B cell (primary cell): ENCODE data around the gene ACIN1. TPM values are rescaled to one million over a fixed set of nuclear protein-coding genes. Genes with fewer than 3 reads are reported as not detected.
"Not testable (repeated sequence)": the region's sequence is repeated elsewhere in the genome, so short reads cannot be mapped to it uniquely, and the experiment has no call there.

Experiments used
- ATAC-seq: fragments of 200-7000 bp; cut with Tn5 transposase; one replicate; pipeline ENCODE4 v1.10.0; 2021; ENCODE audit warnings: low read depth, mild to moderate bottlenecking, moderate number of reproducible peaks, moderate library complexity
- CTCF ChIA-PET: fragments of 350-600 bp; sonication (Branson Sonifier 250); formaldehyde crosslinking; loops from one replicate; lab custom pipeline; 2021; ENCODE audit warnings: antibody characterized with exemption, inconsistent platforms; lab: Charles Lee
- POLR2A ChIA-PET: fragments of 350-600 bp; sonication (Branson Sonifier 250); formaldehyde crosslinking; loops from one replicate; lab custom pipeline; 2021; ENCODE audit warnings: antibody characterized with exemption; lab: Charles Lee
- DNase-seq: peaks from one replicate; pipeline ENCODE4 v3.0.0; 2013
- H2AFZ ChIP-seq: 2 replicates; pipeline ENCODE4 v1.6.1; 2012; ENCODE audit warnings: mild to moderate bottlenecking, low read depth, low read length; ENCODE audit not compliant: insufficient read depth, poor library complexity, severe bottlenecking
- H3K27ac ChIP-seq, 2 donors: 1 replicate in 1 of 2; 2 replicates in 1 of 2; pipeline ENCODE4 v1.5.1; 2012 to 2013; ENCODE audit warnings: low read length in 2 of 2, mild to moderate bottlenecking in 2 of 2, moderate library complexity in 1 of 2
- H3K27me3 ChIP-seq, 4 experiments: fragments of 200-600 bp in 1 of 4; sonication (generic) in 1 of 4; replicated peaks in 1 of 4; 1 replicate in 2 of 4; 2 replicates in 2 of 4; pipeline versions ENCODE4 v1.6.1 to v1.7.0; 2013 to 2016; ENCODE audit warnings: low read length in 3 of 4, mild to moderate bottlenecking in 2 of 4, mixed read lengths in 1 of 4, moderate library complexity in 1 of 4; ENCODE audit not compliant: insufficient read depth in 4 of 4, control insufficient read depth in 3 of 4; ENCODE audit errors: control extremely low read depth in 1 of 4
- H3K36me3 ChIP-seq, 2 experiments: replicated peaks in 1 of 2; 1 replicate in 1 of 2; 2 replicates in 1 of 2; pipeline versions ENCODE4 v1.6.1 to v1.7.1; 2013; ENCODE audit warnings: low read length in 1 of 2; ENCODE audit not compliant: insufficient read depth in 2 of 2, control insufficient read depth in 1 of 2; ENCODE audit errors: control extremely low read depth in 1 of 2, extremely low read depth in 1 of 2
- H3K4me1 ChIP-seq, 2 donors: fragments of 200-600 bp in 1 of 2; sonication (generic) in 1 of 2; 1 replicate in 1 of 2; 2 replicates in 1 of 2; pipeline versions ENCODE4 v1.5.1 to v1.6.1; 2013 to 2017; ENCODE audit warnings: low read length in 2 of 2; ENCODE audit not compliant: control insufficient read depth in 2 of 2, insufficient read depth in 2 of 2
- H3K4me2 ChIP-seq: replicated peaks from 2 replicates; pipeline ENCODE3; 2012; ENCODE audit warnings: mild to moderate bottlenecking, low read depth, low read length; ENCODE audit not compliant: poor library complexity, severe bottlenecking
- H3K4me3 ChIP-seq, 5 experiments: fragments of 200-600 bp in 1 of 5; sonication (generic) in 1 of 5; 1 replicate in 3 of 5; 2 replicates in 2 of 5; pipeline versions ENCODE4 v1.5.1 to v1.7.0; 2011 to 2016; ENCODE audit warnings: low read length in 4 of 5, mild to moderate bottlenecking in 4 of 5, low read depth in 2 of 5, control low read depth in 1 of 5, moderate library complexity in 1 of 5; ENCODE audit not compliant: insufficient read depth in 1 of 5; ENCODE audit errors: control extremely low read depth in 1 of 5, extremely low read depth in 1 of 5
- H3K79me2 ChIP-seq: fragments of 200-600 bp; sonication (generic); one replicate; pipeline ENCODE4 v1.6.0; 2016; ENCODE audit warnings: low read length; ENCODE audit not compliant: control insufficient read depth, insufficient read depth
- H3K9ac ChIP-seq: fragments of 200-600 bp; sonication (generic); 2 replicates; pipeline ENCODE4 v1.6.1; 2017; ENCODE audit warnings: mild to moderate bottlenecking, low read length, moderate library complexity
- H3K9me3 ChIP-seq, 3 donors: one replicate each; pipeline versions ENCODE4 v1.6.1 to v1.7.1; 2013; ENCODE audit warnings: low read length in 2 of 3; ENCODE audit not compliant: control insufficient read depth in 2 of 3, insufficient read depth in 1 of 3; ENCODE audit errors: control extremely low read depth in 1 of 3
- H4K20me1 ChIP-seq: 2 replicates; pipeline ENCODE4 v1.6.0; 2012; ENCODE audit warnings: mild to moderate bottlenecking, low read length; ENCODE audit not compliant: insufficient read depth, control insufficient read depth, poor library complexity, severe bottlenecking
- H3K27ac Mint-ChIP-seq: one replicate; pipeline ENCODE4 v1.8.0; 2021; ENCODE audit warnings: mixed read lengths
- H3K27me3 Mint-ChIP-seq: one replicate; pipeline ENCODE4 v1.8.0; 2021; ENCODE audit warnings: mixed read lengths
- H3K4me1 Mint-ChIP-seq: one replicate; pipeline ENCODE4 v1.8.0; 2021; ENCODE audit warnings: mixed read lengths
- H3K4me3 Mint-ChIP-seq: one replicate; pipeline ENCODE4 v1.8.0; 2021; ENCODE audit warnings: mixed read lengths
- H3K9me3 Mint-ChIP-seq: one replicate; pipeline ENCODE4 v1.8.0; 2022; ENCODE audit warnings: mixed read lengths; ENCODE audit not compliant: insufficient read depth
- WGBS: methylation state at CpG from one replicate; pipeline ENCODE4 v1.1.5; 2013; ENCODE audit warnings: missing lambda C conversion rate; ENCODE audit not compliant: insufficient coverage; 5-methylcytosine and 5-hydroxymethylcytosine counted together
- intact Hi-C: fragments of 100-400 bp; cut with micrococcal nuclease; formaldehyde crosslinking; loops from one replicate; pipeline ENCODE4 v1.10.0; 2022
- polyA plus RNA-seq: library from polyadenylated mRNA; depleted of rRNA; stranded (reverse); fragments of >200 nt; gene quantifications from 2 replicates; pipeline ENCODE4 v1.2.3, GENCODE V29; 2012
- total RNA-seq, 2 donors: library from RNA; stranded (reverse); fragments of 120-200 nt in 1 of 2; gene quantifications; 1 replicate in 1 of 2; 2 replicates in 1 of 2; pipeline versions ENCODE4 v1.2.3 to v1.2.4, GENCODE V29; 2013 to 2022

The ACIN1 gene
- total and polyA plus RNA-seq, 2 donors (not counting 1 experiment from before 2014, with no cell fraction given): 178 to 359 TPM

DNA sequence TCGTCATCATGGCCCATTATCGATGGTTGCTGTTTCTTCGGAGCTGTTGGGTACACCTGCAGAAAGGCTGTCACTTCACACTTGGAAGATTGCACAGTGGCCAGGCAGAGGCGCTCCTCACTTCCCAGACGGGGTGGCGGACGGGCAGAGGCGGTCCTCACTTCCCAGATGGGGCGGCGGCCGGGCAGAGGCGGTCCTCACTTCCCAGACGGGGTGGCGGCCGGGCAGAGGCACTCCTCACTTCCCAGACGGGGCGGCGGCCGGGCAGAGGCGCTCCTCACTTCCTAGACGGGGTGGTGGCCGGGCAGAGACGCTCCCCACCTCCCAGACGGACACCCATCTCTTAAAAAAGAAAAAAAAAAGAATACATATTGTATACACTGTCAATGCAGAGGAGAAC lies 13.2 kb upstream of the ACIN1 start:
- H3K9me3 Mint-ChIP-seq, H3K79me2 ChIP-seq, intact Hi-C loops, H3K4me1 Mint-ChIP-seq, H3K27ac ChIP-seq, H3K9ac ChIP-seq, H3K27me3 Mint-ChIP-seq, H3K36me3 ChIP-seq, H3K4me2 ChIP-seq, DNase-seq, H3K4me3 Mint-ChIP-seq, H4K20me1 ChIP-seq, H3K4me3 ChIP-seq, H3K4me1 ChIP-seq, ATAC-seq, H3K27ac Mint-ChIP-seq, H3K9me3 ChIP-seq, H2AFZ ChIP-seq: not testable (repeated sequence)
- ChIA-PET CTCF (interaction anchor here (0.9 to 1.1 kb wide), 2 partner anchors 39 to 58 kb away, joined by 3 to 4 read pairs; no protein-coding TSS in a partner anchor), POLR2A (interaction anchor here (0.5 kb wide), 1 partner anchor 162 kb away, joined by 3 read pairs; no protein-coding TSS in a partner anchor)
- H3K27me3 ChIP-seq: peaks cover 0 to 17% (median 11%) of the 10 kb centered on the region in 4 experiments
- 93% methylated on average over 17 of the region's 24 CpGs for WGBS

DNA sequence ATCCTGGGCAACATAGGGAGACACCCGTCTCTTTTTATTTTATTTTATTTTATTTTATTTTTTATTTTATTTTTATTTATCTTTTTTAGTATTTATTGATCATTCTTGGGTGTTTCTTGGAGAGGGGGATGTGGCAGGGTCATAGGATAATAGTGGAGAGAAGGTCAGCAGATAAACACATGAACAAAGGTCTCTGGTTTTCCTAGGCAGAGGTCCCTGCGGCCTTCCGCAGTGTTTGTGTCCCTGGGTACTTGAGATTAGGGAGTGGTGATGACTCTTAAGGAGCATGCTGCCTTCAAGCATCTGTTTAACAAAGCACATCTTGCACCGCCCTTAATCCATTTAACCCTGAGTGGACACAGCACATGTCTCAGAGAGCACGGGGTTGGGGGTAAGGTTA lies 12.7 kb upstream of the ACIN1 start:
- H3K27me3 Mint-ChIP-seq, H3K36me3 ChIP-seq, H3K4me3 Mint-ChIP-seq, H3K4me2 ChIP-seq, H2AFZ ChIP-seq, ATAC-seq, H3K27ac ChIP-seq, DNase-seq, H3K9me3 ChIP-seq, intact Hi-C loops, H3K9me3 Mint-ChIP-seq, H3K27ac Mint-ChIP-seq, H3K4me3 ChIP-seq, CTCF ChIA-PET, POLR2A ChIA-PET, H3K9ac ChIP-seq, H3K79me2 ChIP-seq, H3K4me1 ChIP-seq, H3K4me1 Mint-ChIP-seq, H4K20me1 ChIP-seq: not testable (repeated sequence)
- WGBS: no CpG with 5 or more reads among the region's 5 CpGs
- peaks cover 0 to 13% (median 9%) of the 10 kb centered on the region in 4 experiments for H3K27me3 ChIP-seq
